HG03575 (cell line): ENCODE results near the gene BLMH.
"Not testable (repeated sequence)": the region's sequence is repeated elsewhere in the genome, so short reads cannot be mapped to it uniquely, and the experiment has no call there.

ENCODE experiments used
- ATAC-seq: cut with Tn5 transposase; IDR thresholded peaks from one replicate; pipeline ENCODE4 v1.9.1; 2021; ENCODE audit not compliant: unreplicated experiment, insufficient number of reproducible peaks, low FRiP score; ENCODE audit errors: extremely low read depth

The BLMH gene

GRCh38 chr17:30218799-30219198, 72.9 kb downstream of the BLMH start:
- ATAC-seq: no peak

GRCh38 chr17:30217746-30218245, 73.9 kb downstream of the BLMH start:
- no peak for ATAC-seq

- ATAC-seq: no peak
Observed at GRCh38 chr17:30217054-30217453, 74.7 kb downstream of the BLMH start.

GRCh38 chr17:30212750-30213149, 79.0 kb downstream of the BLMH start:
- ATAC-seq: no peak

GRCh38 chr17:30211371-30211770, 80.4 kb downstream of the BLMH start:
- ATAC-seq: no peak

- no peak for ATAC-seq
Observed at GRCh38 chr17:30210901-30211300, 80.8 kb downstream of the BLMH start.

- no peak for ATAC-seq
Observed at GRCh38 chr17:30210366-30210765, 81.4 kb downstream of the BLMH start.

- ATAC-seq: no peak
Observed at GRCh38 chr17:30209930-30210329, 81.8 kb downstream of the BLMH start.

GRCh38 chr17:30208214-30208613, 83.5 kb downstream of the BLMH start:
- no peak for ATAC-seq

GRCh38 chr17:30207655-30208054, 84.1 kb downstream of the BLMH start:
- no peak for ATAC-seq

GRCh38 chr17:30203471-30203981, 88.2 kb downstream of the BLMH start:
- no peak for ATAC-seq

GRCh38 chr17:30200656-30201055, 91.1 kb downstream of the BLMH start:
- not testable (repeated sequence) for ATAC-seq

GRCh38 chr17:30200106-30200505, 91.6 kb downstream of the BLMH start:
- ATAC-seq: no peak

- no peak for ATAC-seq
Observed at GRCh38 chr17:30199600-30199999, 92.1 kb downstream of the BLMH start.
